GM21576 (cell line): ENCODE measurements around the gene CAPNS1.

Source experiments
- ATAC-seq: cut with Tn5 transposase; IDR thresholded peaks from one replicate; pipeline ENCODE4 v1.9.1; 2021; ENCODE audit warnings: mild to moderate bottlenecking, moderate library complexity; ENCODE audit not compliant: unreplicated experiment

CAPNS1 gene

DNA sequence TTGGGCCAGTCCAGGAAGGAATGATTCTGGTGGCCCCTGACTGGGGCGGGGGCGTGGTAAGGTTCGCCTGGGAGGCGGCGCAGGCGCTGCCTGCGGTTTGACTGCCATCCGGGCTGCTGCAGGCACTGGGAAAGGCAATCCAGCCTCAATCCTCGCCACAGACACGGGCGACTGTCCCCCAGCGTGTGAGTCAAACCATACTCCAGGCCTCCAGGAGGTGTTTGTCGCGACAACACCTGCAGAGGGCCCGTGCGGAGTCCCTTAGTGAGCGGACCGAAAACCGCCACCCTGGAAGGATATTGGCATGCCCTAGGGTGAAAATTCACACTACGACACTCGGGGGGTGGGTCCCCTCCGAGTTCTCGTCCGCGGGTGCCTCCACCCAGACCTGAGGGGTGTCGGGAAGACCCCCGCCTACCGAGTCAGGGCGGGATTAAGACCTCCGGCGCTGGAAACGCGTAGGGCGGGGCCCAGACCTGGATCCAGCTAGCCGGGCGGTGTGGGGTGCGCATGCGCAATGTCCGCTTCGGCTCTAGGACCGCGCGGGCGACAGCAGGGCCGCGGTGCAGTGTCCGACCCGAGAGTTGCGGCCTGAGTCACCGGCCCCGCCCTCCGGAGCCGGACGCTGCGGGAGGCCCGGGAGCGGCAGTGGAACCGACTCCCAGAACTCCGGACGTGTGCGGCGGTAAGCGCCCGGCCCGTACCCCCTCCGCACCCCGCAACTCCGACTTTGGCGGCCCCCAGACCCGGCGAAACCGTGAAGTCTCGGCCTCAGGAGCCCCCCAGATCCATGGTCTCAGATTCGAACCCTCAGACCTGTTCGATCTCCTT, at the start of gene CAPNS1:
CAPNS1 (plus strand) TSS at position 594 of the 831 bp plus-strand sequence. CDS start 946 bp downstream, outside the sequence.
- peak; percentile 80 for ATAC-seq

DNA sequence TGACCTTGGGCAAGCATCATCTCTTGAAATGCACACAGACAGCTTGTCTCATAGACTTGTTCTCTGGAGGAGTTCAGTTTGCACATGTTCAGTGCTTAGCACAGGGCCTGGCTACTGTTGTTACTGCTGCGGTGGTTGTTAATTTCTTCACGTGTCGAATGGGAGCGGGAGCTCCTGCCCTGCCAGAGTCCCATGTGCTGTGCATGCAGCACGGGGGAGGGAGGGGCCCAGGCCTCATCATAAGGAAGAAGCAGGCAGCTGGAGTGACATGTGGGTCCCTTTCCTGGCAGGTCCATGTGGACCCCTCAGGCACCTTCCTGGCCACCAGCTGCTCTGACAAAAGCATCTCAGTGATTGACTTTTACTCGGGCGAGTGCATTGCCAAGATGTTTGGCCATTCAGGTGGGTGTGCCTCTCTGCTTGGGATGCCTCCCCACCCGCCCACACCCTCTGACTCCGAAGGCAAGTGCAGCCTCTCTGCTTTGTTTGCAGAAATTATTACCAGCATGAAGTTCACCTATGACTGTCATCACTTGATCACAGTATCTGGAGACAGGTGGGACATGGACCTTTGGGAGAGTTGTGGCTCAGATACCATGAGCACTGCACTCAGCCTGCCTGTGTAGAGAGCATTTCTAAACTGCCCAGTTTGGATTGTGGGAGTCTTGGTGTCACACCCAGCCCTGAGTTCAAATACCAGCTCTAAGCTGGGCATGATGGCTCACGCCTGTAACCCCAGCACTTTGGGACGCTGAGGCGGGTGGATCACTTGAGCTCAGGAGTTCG, 48.8 kb upstream of the CAPNS1 start:
- ATAC-seq = no peak

DNA sequence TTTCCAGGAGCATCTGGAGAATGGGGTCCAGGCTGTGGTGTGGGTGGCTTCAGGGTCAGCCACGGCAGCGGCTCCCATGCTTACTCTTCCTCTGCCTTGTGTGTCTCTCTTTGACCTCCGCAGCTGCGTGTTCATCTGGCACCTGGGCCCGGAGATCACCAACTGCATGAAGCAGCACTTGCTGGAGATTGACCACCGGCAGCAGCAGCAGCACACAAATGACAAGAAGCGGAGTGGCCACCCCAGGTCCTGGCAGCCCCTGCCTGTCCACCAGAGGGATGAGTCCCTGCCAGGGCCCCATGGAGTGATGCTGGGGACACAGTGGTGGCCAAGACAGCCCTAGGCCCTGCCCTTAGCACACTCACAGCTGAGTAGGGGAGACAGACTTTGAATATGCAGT, 47.3 kb upstream of the CAPNS1 start:
- no peak for ATAC-seq

DNA sequence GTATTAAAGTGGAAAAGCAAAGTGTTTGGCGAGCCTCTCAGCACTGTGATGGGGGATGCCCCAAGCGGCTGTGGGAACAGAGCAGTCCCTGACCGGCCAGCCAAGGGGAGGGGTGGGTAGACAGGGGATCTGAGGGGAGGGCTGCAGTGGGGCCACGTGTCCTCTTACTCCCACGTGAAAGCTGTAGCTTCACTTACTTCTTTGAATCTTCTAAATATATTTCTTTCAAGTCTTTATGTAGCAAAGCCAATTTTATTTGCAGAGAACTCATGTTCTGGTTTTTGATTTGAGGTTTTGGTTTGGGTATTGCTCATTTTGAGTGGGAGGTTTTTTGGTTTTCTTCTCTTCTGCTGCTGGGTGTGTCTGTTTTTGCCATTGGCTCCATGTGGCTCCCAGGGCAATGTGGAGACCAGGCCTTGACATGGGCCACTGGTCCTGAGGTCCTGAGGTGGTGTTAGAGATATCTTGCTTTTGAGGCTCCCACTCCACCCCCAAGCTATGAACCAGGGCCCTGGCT, 46.7 kb upstream of the CAPNS1 start:
- no peak for ATAC-seq

DNA sequence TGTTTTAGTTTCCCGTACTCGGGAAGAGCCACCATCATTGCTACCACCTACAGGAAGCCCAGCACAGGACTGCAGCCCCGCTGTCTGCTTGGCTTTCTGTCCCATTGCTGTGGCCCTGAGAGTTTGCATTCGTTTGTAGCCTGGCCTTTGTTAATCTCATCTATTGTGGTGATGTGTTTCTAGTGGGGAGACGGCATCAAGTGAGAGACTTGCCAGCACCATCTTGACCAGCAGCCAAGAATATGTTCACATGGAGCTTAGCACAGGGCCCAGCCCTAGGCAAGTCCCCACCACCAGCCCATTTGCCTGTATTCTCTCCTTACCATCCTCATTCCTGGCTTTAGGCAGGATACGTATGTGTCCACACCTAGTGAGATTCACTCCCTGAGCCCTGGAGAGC, 46.2 kb upstream of the CAPNS1 start:
- ATAC-seq = no peak

DNA sequence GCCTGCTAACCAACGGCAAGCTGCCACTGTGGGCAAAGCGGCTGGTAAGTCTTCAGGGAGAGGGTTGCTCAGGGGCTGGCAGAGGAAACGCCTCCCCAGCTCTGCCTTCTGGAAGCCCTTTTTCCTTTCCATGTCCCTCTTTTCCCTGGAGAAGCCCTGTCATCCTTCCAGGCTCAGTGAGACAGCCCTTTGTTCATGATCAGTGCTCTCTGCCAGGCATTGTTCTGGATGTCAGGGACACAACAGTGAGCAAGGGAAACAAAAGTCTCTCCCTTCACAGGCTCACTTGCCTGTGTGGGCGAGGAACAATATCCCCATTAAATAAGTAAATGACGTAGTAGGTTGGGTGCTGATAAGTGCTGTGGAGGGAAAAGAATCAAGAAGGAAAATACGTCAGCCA, 42.8 kb upstream of the CAPNS1 start:
- ATAC-seq = no peak

DNA sequence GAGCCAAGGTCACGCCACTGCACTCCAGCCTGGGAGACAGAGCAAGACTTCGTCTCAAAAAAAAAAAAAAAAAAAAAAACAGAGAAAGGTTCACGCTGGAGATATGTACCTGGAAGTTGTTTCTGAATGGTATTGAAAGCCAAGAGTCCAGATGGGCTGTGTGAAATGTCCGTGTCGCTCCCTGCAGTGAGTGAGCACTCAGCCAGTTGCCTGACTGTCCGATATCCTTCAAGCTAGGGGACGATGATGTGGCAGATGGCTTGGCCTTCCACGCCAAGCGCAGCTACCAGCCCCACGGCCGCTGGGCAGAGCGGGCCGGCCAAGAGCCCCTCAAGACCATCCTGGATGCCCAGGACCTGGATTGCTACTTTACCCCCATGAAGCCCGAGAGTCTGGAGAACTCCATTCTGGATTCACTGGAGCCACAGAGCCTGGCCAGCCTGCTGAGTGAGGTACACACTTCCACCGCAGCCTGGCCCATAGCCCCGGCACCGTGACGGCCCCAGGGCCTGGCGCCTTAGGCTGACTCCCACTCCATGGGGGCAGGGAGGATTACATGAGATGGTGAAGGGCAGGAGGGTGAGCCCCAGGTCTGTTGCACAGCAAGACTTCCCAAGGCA, 40.6 kb upstream of the CAPNS1 start:
- no peak for ATAC-seq

DNA sequence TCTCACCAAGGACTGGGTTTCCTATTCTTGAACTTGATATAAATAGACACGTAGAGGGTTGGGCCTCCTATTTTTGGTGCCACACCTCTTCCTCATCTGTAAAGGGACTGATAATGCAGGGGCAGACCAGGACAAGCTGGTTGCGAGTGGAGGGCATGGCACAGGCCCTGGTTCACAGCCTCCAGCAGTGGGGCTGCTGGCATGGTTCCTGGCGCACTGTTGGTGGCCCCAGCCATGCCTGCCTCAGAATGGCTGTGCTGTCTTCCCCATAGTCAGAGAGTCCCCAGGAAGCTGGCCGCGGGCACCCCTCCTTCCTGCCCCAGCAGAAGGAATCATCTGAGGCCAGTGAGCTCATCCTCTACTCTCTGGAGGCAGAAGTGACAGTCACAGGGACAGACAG, 39.4 kb upstream of the CAPNS1 start:
- ATAC-seq = no peak

DNA sequence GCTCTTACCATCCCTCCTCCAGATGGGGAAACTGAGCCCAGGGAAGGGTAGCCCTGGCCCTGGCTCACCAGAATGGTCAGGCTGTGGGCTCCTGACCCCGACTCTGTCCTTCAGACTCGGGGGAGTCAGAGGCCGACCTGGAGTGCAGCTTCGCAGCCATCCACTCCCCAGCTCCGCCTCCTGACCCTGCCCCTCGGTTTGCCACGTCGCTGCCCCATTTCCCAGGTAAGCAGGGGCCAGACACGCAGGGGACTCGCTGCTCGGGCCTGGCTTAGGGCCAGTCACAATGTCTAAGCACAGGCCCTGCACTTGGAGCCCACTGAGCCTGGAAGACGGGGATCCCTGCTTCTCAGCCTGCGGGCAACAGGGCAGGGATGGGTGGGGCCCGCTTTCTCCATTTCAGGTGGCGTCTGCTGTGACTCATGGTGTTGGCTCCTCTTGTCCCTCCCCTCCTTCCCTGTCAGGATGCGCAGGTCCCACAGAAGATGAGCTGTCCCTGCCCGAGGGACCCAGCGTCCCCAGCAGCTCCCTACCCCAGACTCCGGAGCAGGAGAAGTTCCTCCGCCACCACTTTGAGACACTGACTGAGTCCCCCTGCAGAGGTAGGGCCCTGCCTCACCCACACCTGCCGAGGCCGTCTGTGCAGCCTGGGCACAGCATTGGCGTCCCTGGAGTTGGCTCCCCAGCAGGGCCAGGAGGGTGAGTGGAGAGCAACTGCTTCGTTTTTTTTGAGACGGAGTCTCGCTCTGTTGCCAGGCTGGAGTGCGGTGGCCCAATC, 38.1 kb upstream of the CAPNS1 start:
- ATAC-seq = no peak

DNA sequence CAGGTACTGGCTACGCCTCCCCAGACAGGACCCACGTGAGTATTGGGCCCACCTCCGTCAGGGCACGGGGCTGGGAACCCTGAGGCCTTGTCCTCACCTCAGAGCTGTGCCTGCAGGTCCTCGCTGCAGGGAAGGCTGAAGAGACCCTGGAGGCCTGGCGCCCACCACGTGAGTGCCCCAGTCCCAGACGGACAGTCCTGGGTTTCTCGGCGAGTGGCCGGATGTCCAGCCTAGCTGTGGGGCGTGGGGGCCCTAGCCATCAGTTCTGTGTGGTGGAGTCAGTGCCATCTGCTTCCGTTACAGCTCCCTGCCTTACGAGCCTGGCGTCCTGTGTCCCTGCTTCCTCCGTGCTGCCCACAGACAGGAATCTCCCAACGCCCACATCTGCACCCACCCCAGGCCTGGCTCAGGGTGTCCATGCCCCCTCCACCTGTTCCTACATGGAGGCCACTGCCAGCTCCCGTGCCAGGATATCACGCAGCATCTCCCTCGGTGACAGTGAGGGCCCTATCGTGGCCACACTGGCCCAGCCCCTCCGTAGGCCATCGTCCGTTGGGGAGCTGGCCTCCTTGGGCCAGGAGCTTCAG, 36.7 kb upstream of the CAPNS1 start:
- no peak for ATAC-seq

DNA sequence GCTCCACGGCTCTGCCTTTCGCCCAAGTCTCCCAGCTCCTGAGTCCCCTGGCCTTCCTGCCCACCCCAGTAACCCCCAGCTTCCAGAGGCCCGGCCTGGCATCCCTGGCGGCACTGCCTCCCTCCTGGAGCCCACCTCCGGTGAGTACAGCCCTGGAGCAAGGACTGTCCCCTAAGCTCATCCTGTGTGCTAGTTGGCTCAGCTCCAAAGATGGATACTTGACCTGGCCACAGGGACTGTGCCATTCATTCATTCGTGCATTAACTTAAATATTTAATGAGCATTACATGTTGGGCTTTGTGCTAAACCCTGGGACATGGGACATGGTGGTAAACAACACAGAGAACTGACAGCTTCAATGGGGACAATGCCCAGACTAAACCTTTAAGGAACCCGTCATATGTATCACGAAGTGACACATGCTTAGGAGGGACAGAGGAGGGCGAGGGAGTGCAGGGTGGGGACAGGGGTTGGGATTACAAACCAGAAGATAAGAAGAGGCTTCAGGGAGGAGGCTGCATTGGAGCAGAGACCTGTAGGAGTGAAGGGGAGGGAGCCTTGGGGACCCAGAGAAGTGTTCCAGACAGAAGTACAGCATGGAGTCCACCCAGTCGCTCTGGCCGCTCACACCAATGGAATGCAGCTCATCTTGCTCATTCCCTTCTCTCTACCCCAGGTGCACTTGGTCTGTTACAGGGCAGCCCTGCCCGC, 35.9 kb upstream of the CAPNS1 start:
- ATAC-seq = no peak

DNA sequence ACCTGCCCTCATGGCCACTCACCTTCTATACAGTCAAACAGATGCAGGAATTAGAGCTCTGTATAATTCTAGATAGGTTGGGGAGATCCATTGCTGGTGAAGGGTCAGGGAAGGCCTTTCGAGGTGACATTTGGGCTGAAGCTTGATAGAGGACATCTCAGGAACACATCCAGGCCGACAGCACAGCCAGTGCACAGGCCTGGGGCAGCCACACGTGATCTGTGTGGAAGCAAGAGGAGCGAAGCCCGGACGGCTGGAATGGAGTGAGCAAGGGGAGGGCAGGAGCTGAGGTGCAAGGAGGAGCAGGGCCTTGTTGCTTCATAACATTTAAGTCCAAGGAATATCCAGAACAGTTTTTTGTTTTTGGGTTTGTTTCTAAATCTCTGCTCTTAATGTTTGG, 33.4 kb upstream of the CAPNS1 start:
- ATAC-seq = no peak

DNA sequence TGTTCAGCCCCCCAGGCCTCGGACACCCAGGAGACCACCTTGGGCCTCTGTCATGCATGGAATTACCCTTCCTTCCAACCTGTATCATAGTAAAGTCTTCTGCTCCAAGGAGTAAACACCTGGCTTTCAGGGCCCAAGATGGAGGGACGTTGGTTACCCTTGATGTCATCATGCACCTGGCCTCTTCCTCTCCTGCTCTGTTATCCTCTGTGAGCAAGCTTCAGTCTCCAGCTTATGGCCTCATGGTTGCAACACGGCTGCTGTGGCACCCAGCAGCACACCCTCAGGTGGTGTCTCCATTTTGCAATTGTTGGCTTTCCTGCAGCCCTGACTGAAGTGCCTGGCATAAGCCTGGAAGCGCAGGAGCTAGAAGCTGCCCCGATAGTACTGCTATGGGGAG, 32.9 kb upstream of the CAPNS1 start:
- no peak for ATAC-seq

DNA sequence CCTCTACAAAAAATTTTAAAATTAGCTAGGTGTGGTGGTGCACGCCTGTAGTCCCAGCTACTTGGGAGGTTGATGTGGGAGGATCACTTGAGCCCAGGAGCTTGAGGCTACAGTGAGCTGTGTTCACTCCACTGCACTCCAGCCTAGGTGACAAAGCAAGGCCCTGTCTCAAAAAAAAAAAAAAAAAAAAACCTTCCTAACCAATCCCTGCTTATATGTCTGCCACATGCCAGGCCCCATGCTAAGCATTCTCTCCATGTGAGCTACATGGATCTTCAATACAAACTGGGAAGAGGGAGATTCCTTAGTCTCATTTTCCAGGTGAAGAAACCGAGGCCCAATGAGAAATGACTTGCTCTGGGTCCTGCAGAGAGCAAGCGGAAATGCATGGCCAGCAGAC, 31.2 kb upstream of the CAPNS1 start:
- ATAC-seq = no peak

DNA sequence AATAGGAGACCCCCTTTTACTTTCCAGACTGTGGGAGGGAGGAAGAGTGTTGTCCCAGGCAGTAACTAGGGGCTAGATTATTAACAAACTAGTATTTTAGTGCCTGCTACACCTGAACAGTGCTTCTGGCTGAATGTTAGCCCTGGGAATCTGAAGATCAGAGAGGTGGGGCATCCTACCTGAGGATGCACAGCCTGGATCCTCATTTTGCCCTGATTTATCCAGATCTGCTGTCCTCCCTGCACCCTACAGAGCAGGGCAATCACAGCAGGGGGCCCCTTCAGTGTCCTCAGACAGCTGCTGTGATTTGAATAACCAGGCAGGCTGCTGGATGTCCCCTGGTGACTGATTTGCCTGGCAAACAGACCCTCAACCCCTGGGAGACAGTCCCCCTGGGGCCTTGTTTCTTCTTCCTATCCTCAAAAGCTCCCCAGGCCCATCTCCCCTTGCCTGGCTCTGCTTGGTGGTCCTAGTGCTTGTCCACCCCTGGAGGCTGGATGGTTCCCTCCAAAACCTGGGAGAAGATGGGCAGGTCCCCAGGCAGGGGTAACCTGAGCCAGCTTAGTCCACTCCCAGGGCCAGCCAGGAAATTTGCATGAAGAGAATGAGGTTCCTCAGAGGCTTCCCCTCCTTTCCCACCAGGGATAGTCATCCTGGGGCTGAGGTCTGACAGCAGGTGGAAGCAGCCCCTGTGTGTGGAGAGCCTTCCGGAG, 29.2 kb upstream of the CAPNS1 start, which contains the start of gene OVOL3:
OVOL3 (plus strand) TSS at position 657 of the 713 bp plus-strand sequence. CDS start 60 bp downstream, outside the sequence.
- no peak for ATAC-seq

DNA sequence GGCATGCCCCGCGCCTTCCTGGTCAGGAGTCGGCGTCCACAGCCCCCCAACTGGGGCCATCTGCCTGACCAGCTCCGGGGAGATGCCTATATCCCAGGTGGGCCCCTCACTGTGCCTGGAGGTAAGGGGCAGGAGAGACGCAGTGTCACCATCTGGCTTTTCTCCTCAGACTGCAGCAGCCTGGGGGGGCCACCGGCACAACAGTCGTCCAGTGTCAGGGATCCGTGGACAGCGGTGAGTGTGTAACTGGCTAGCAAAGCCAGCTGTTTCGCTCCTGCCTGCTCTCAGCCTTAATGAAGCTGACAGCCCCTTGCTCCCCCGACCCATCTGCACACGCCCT, 28.7 kb upstream of the CAPNS1 start:
- no peak for ATAC-seq

DNA sequence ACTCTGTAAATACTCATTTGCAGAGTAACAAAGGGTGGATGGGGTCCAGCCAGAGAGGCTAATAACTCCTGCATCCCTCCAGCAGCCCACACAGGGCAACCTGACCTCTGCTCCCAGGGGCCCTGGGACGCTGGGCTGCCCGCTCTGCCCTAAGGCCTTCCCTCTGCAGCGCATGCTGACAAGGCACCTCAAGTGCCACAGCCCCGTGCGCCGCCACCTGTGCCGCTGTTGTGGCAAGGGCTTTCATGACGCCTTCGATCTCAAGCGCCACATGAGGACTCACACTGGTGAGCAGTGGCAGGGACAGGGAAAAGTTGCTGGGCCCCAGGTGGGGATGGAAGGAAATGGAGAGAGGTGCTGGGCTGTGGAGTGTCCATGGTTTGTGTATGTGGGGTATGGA, 27.2 kb upstream of the CAPNS1 start:
- ATAC-seq = no peak

DNA sequence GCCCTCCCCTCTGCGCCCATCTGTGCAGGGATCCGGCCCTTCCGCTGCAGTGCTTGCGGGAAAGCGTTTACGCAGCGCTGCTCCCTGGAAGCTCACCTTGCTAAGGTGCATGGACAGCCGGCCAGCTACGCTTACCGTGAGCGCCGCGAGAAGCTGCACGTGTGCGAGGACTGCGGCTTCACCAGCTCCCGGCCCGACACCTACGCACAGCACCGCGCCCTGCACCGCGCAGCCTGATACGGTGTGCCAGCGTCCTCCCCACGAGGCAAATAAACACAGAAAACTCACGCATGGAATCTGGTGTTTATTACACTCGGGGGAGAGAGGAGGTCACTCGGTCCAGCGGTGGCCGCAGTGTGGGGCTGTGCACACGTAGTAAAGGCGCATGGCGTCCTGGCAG, 26.4 kb upstream of the CAPNS1 start:
- ATAC-seq = no peak
